Liver (tissue), 3 donors: ENCODE data around the gene REST.

Experiments used
- EGR1 ChIP-seq, 2 donors: IDR thresholded peaks; 2 replicates each; pipeline ENCODE4 v1.6.1; 2016 to 2018; ENCODE audit warnings: antibody characterized with exemption in 2 of 2, low read depth in 2 of 2
- FOXA1 ChIP-seq: IDR thresholded peaks from 2 replicates; pipeline ENCODE4 v1.6.1; 2016; ENCODE audit warnings: antibody characterized with exemption
- FOXA2 ChIP-seq: IDR thresholded peaks from 2 replicates; pipeline ENCODE4 v1.6.1; 2016; ENCODE audit warnings: antibody characterized with exemption
- GABPA ChIP-seq, 2 donors: IDR thresholded peaks in 1 of 2; conservative IDR thresholded peaks in 1 of 2; 2 replicates each; pipeline ENCODE4 v1.6.1; 2016; ENCODE audit warnings: antibody characterized with exemption in 2 of 2, mild to moderate bottlenecking in 1 of 2, moderate library complexity in 1 of 2
- JUND ChIP-seq, 2 donors: IDR thresholded peaks; 2 replicates each; pipeline ENCODE4 v1.6.1; 2016; ENCODE audit warnings: antibody characterized with exemption in 2 of 2
- RAD21 ChIP-seq, 2 donors: IDR thresholded peaks; 2 replicates each; pipeline ENCODE4 v1.6.1; 2016; ENCODE audit warnings: antibody characterized with exemption in 2 of 2, mild to moderate bottlenecking in 2 of 2
- RXRA ChIP-seq, 2 donors: IDR thresholded peaks; 2 replicates each; pipeline ENCODE4 v1.6.1; 2017 to 2018; ENCODE audit warnings: antibody characterized with exemption in 2 of 2, mild to moderate bottlenecking in 1 of 2
- SP1 ChIP-seq: IDR thresholded peaks from 2 replicates; pipeline ENCODE4 v1.6.1; 2018; ENCODE audit warnings: antibody characterized with exemption, mild to moderate bottlenecking
- TAF1 ChIP-seq: conservative IDR thresholded peaks from 2 replicates; pipeline ENCODE4 v1.6.1; 2016; ENCODE audit warnings: antibody characterized with exemption, mild to moderate bottlenecking
- TF ChIP-seq, protein P1 (sequence below): fragments of 150-350 bp; IDR thresholded peaks from 2 replicates; pipeline ENCODE4 v1.5.1; 2017; ENCODE audit warnings: improper control_type of control experiment, low read depth, low read length; ENCODE audit not compliant: missing input control
- TF ChIP-seq, protein P2 (sequence below): IDR thresholded peaks from 2 replicates; pipeline ENCODE4 v1.6.1; 2016; ENCODE audit warnings: antibody characterized with exemption
- TF ChIP-seq, protein P3 (sequence below): IDR thresholded peaks from 2 replicates; pipeline ENCODE4 v1.6.1; 2016; ENCODE audit warnings: antibody characterized with exemption, mild to moderate bottlenecking
- donor health status: healthy.
- donor health status: healthy.

DNA sequence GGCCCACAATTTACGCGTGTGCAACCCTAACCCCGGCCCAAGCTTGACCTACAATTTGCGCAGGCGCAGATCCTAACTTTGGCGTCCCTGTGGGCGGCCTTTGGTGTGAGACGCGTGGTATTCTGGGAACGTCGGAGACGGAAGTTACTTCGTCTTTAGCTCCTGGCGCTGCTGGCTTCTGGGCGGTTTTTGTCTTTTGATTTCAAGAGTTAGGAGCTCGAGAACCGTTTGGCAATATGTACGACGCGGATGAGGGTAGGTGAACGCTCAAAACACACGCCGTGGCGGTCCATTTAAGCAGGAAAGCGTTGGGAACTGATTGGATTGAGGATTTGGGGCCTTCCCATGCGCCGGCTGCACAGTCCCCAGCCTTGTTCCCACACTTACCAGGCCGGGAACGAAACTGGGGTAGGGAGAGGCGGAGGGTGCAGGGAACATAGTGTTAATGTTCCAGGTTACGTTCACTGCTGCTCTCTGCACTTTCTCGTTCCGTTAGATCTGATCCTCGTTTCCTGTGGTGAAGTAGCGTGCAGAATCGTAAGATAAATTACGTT lies 71.1 kb downstream of the REST start, which contains the start of gene POLR2B:
- TF ChIP-seq GABPA (IDR thresholded peaks at IDR 0.05 in 1 of 2, conservative IDR thresholded peaks at IDR 0.05 in 1 of 2), result peak in 1 of 2 donors; percentile 88
- peak; percentile 88 for TF ChIP-seq TAF1
- TF ChIP-seq, protein P1, sequence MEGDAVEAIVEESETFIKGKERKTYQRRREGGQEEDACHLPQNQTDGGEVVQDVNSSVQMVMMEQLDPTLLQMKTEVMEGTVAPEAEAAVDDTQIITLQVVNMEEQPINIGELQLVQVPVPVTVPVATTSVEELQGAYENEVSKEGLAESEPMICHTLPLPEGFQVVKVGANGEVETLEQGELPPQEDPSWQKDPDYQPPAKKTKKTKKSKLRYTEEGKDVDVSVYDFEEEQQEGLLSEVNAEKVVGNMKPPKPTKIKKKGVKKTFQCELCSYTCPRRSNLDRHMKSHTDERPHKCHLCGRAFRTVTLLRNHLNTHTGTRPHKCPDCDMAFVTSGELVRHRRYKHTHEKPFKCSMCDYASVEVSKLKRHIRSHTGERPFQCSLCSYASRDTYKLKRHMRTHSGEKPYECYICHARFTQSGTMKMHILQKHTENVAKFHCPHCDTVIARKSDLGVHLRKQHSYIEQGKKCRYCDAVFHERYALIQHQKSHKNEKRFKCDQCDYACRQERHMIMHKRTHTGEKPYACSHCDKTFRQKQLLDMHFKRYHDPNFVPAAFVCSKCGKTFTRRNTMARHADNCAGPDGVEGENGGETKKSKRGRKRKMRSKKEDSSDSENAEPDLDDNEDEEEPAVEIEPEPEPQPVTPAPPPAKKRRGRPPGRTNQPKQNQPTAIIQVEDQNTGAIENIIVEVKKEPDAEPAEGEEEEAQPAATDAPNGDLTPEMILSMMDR, result no peak
- no peak for TF ChIP-seq SP1
- peak in 1 of 2 donors; percentile 65 for TF ChIP-seq EGR1 (IDR thresholded peaks at IDR 0.05; ENCODE audit: low read depth in 2 of 2)
- TF ChIP-seq, protein P2, sequence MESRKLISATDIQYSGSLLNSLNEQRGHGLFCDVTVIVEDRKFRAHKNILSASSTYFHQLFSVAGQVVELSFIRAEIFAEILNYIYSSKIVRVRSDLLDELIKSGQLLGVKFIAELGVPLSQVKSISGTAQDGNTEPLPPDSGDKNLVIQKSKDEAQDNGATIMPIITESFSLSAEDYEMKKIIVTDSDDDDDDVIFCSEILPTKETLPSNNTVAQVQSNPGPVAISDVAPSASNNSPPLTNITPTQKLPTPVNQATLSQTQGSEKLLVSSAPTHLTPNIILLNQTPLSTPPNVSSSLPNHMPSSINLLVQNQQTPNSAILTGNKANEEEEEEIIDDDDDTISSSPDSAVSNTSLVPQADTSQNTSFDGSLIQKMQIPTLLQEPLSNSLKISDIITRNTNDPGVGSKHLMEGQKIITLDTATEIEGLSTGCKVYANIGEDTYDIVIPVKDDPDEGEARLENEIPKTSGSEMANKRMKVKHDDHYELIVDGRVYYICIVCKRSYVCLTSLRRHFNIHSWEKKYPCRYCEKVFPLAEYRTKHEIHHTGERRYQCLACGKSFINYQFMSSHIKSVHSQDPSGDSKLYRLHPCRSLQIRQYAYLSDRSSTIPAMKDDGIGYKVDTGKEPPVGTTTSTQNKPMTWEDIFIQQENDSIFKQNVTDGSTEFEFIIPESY, result peak; percentile 97
- TF ChIP-seq FOXA1, result peak; percentile 26
- no peak for TF ChIP-seq RAD21 (IDR thresholded peaks at IDR 0.05)
- TF ChIP-seq, protein P3, sequence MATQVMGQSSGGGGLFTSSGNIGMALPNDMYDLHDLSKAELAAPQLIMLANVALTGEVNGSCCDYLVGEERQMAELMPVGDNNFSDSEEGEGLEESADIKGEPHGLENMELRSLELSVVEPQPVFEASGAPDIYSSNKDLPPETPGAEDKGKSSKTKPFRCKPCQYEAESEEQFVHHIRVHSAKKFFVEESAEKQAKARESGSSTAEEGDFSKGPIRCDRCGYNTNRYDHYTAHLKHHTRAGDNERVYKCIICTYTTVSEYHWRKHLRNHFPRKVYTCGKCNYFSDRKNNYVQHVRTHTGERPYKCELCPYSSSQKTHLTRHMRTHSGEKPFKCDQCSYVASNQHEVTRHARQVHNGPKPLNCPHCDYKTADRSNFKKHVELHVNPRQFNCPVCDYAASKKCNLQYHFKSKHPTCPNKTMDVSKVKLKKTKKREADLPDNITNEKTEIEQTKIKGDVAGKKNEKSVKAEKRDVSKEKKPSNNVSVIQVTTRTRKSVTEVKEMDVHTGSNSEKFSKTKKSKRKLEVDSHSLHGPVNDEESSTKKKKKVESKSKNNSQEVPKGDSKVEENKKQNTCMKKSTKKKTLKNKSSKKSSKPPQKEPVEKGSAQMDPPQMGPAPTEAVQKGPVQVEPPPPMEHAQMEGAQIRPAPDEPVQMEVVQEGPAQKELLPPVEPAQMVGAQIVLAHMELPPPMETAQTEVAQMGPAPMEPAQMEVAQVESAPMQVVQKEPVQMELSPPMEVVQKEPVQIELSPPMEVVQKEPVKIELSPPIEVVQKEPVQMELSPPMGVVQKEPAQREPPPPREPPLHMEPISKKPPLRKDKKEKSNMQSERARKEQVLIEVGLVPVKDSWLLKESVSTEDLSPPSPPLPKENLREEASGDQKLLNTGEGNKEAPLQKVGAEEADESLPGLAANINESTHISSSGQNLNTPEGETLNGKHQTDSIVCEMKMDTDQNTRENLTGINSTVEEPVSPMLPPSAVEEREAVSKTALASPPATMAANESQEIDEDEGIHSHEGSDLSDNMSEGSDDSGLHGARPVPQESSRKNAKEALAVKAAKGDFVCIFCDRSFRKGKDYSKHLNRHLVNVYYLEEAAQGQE, result peak; percentile 86
- TF ChIP-seq FOXA2, result peak; percentile 8
- no peak for TF ChIP-seq JUND (IDR thresholded peaks at IDR 0.05)
- peak; percentile 60 to 67 for TF ChIP-seq RXRA (IDR thresholded peaks at IDR 0.05)
